Endometrium (tissue), 2 donors: ENCODE results near the gene CACNA2D3.
"Not testable (repeated sequence)": the region's sequence is repeated elsewhere in the genome, so short reads cannot be mapped to it uniquely, and the experiment has no call there.

ENCODE experiments used
- FAIRE-seq: peaks from 2 replicates; lab custom pipeline; 2012; peaks lifted over from hg19 to GRCh38; lab: Jason Lieb, UNC
- donor health status: control.
- donor health status: control.

CACNA2D3 gene

DNA sequence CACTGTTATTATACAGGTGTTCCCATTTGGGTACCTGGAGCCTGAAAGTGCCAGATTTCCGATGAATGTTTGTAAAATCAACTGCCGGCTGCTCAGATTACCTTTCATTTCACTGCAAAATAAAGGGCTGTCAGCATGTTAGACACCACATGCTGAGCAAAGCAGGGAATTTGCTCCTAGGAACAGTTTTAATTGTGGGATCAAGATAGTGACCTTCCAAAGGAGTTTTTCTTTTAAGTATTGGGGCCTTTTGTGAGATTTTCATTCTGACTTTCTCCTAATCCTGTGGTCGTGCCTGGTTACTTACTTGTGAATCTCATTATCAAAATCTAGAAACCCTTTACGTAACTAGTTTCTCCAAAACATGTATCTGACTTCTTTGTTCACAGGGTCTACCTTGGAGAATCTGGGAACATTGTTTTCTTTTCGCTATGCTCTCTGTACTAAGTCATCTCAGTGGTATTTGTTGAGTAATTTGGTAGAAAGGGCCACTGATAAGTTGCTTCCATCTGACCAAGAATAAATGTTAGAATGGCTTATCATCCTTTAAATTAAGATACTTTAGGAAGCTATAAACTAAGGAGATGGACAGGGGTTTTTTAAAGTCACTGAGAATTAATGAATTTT lies 846.3 kb downstream of the CACNA2D3 start:
- no peak for FAIRE-seq

DNA sequence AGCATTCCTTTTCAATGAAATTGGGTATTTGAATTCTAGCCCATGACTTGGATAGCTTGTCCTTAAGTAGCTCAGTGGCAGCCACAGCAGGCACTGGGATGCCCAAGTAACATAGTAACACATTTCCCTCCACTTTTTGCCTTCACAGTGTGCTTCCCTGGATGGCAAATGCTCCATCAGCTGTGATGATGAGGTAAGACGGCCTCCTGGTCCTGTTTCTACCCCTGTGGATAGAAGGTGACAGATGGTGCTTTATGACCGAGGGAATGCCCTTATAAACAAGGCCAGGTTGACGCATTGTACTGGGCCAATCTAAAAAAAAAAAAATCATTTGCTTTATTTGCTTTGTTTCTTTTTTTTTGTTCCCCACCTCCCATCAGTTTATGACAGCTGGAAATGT lies 847.3 kb downstream of the CACNA2D3 start:
- no peak for FAIRE-seq

DNA sequence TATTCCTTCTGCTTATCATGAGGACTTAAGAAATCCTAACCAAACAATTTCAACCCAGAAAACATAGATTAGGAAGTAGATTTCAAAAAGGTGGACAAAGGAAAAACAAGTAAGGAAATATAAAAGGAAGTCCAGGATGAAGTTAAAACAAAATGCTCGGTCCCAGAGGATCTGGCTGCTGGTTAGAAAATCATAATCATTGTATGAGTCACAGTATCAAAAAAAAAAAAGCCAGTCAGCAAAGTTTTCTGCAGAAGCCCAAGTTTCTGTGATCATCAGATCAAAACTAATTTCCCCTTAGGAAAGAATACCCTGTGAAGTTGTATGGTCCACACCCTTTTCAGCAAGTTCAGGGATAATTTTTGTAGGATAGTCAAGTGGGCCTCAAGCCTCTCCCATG lies 848.5 kb downstream of the CACNA2D3 start:
- peak; percentile 8 for FAIRE-seq

DNA sequence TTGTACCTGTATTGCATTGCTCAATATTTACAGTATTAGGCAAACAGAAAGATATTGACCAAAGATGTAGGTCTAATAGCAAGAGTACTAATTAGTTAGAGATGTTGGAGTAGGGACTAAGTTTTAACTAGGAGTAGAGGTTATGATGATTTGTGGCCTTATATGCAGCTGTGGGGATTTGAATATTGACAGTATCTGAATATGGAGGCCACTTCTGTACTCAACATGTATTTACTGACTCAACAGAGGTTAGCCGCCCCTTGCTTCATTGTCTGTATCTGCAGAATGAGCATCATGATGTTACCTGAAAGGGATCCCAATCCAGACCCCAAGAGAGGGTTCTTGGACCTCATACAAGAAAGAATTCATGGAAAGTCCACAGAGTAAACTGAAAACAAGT lies 855.1 kb downstream of the CACNA2D3 start:
- no peak for FAIRE-seq

DNA sequence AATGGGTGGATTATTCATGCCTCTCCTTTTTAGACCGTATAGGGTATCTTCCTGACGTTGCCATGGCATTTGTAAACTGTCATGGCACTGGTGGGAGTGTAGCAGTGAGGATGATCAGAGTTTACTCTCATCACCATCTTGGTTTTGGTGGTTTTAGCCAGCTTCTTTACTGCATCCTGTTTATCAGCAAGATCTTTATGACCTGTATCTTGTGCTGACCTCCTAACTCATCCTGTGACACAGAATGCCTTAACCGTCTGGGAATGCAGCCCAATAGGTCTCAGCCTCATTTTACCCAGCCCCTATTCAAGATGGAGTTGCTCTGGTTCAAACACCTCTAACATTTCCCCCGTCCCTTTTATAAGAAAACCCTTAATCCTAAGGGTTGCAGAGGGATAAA lies 855.6 kb downstream of the CACNA2D3 start:
- not testable (repeated sequence) for FAIRE-seq

DNA sequence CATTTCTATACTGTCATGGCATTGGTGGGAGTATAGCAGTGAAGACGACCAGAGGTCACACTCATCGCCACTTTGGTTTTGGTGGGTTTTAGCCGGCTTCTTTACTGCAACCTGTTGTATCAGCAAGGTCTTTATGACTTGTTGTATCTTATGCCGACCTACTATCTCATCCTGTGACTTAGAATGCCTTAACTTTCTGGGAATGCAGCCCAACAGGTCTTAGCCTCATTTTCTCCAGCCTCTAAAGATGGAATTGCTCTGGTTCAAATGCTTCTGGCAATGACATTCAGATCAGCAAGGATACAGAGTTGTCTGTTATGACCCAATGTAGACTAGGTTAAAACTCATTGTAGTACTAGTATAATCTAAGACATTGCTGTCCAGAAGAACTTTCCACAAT lies 860.5 kb downstream of the CACNA2D3 start:
- FAIRE-seq = no peak

DNA sequence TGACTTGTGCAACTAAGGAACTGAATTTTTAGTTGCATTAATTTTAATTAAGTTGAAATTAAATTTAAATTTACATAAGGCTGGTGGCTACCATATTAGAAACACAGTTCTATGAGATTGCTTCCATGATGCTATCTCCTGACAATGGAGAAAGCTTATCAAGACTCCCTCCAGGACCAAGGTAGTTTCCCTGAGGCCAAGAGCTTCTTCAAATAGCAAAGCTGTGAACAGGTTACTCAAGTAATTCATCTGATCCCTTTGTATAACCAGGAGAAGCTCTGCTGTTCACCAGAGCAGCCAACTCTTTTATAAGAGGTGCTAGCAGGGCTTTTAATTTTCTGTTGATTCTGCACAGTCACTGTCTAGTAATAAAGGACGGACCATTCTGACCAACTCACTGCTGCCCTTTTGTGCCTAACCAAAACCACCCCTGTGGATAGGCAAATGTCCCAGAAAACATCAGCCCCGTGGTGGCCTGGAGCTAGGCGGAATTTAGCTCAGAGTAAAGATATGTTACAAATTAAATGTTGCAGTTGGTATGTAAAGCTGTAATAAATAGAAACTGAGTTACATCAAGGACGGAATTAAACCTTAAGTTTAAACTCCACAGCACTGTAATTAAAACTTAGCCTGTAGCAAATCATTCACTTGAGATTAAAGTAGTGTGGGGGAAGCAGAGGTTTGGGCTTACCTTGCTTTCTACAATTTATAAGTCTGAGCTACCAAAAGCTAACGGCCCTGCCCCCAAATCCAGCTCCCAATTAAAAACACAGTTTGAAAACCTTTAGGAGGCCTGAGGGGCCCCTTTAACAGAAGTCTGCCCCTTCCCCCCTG lies 861.1 kb downstream of the CACNA2D3 start:
- FAIRE-seq = no peak

DNA sequence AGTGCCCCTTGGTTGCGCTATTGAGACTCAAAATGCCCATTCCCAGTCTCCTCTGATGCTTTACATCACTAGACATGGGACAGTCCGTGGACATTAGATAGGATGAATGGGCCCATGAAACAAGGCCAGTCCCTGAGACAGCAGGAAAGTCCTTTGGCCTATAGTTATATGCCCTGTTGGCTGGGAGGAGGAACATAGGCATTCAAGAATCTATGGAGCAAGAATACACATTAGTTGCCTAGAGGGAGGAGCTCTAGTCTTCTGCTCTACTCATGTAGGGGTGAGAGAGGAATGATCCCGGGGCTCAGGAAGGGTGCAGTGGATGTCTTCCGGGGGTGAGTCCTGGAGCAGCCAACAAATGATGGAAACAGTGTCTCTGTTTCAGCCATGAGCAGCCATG lies 863.5 kb downstream of the CACNA2D3 start:
- FAIRE-seq = no peak

DNA sequence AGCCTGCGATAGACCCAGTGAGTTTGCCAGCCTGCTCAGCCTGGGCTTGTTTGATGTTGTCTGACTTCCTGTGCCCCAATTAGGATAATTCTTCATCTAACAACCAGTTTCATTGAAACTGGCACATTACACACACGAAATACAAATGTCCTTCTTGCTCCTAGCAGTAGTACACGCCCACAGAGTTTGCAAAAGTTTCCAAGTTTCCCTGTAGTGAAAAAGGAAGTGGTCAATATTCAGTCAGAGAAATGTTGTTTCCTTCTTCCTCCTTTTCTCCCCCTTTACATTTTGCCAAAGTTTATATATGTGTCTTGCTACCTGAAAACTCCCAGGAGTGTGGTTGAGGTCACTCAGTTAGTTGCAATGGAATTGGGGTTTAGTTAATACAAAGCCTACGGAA lies 863.9 kb downstream of the CACNA2D3 start:
- no peak for FAIRE-seq

DNA sequence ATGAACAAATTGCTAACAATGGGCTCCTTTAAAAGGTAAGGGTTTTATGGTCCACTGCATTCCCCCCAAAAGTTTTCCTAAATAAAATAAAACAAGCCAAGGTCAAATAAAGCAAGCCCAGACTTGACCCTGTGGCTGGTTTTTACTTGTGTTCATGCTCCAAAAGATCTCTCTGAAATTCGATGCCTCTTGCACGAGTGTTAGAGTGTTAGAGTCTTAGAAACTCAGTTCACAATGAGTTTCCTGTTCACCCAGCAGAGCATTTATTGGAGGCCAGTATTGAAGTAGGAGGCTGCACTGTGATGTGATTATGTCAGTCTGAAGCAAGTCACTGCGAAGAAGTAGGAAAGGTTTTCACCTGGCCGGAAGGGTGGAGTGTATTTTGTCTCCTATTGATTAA lies 865.4 kb downstream of the CACNA2D3 start:
- no peak for FAIRE-seq

DNA sequence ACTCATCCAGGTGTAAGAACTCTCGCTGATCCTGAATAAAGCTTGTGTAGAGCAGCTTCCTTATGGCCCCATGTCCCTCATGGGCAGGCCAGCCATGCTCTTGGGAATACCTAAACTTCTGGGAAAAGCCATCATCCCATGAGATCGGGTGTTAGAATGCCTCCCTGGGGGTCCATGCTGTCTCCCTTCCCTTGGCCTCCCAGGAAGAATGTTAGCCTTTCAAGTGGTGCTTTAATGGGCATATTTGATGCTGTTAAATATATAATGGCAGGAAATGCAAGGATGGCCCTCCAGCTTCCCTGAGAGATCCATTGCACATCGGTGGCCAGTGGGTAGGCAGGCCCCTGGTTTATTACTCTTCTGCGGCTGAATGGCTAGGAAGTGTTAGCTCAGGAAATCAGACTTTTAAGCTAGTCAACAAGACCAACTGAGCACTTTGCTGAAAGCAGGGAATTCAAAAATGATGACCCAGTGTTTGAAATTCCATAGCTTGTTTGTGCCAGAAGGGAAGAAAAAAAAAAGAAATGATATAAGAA lies 866.0 kb downstream of the CACNA2D3 start:
- FAIRE-seq = no peak

DNA sequence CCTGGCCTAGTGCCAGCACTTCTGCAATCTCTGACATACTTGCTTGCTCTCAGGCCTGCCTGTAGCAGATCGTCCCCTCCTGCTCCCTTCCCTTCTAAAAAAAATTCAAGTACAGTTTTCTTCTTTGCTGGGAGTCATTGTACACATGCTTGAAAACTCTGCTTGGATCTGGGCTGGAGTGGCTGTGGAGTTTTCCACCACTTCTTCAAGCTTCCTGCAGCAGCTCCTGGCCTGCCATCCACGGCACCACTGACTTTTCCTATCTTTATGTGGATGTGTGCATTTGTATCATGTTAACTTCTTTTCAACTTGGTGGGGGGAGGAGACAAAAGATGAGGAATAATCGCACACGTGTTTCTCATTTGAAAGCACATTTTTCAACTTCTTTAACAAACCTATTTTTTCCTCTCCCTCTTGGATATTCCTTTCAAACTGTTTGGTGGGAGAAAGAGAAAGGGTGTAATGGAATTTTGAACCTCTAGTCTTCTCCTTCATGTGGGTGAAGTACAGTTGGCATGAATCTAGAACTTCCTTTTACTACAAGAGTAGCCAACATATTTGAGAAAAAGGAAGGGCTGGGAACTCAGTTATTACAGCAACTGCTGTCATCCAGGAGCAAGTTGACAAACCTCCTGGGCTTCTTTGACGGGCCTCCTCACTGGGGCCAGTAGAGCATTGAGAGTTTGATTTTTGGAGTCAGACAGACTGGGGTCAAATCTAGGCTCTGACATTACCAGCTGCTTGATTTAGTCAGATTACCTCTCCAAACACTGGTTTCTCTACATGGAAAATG lies 866.7 kb downstream of the CACNA2D3 start:
- peak; percentile 83 for FAIRE-seq

DNA sequence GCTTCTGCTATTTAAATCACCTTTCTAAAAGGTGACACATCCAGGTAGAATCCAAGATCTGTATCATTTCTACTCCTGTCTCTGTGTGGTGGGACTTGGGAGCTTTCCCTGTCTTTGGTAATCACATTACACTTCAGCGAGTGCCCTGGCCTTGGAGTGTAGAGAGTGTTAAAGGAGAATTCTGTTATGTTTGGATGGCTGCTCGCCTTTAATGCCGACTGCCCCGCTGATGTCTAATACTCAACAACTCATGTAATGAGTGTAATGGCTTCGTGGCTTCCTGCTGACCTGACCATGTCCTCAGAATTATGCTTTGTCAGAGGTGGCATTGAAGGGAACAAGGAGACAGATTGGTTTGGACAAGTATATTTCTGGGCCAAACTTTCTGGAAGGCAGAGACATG lies 871.8 kb downstream of the CACNA2D3 start:
- FAIRE-seq = no peak

DNA sequence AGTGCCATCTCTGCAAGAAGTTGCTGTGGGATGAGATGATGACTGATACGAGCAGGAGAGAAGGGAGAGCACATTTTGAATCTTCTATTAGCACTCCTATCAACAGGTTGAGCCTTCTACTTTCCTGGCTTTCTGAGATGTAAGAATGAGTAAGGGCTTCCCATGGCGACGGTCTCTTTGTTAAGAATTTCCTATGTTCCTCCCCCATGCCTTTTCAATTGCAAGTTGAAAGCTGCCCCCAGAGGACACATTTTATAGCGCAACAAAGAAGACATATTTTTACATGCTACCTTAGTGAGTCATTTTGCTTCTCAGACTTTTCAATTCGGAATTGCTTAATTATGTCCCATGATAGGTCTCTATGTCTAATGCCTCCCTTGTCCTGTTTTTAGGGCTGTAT lies 876.8 kb downstream of the CACNA2D3 start:
- FAIRE-seq = peak; percentile 68

DNA sequence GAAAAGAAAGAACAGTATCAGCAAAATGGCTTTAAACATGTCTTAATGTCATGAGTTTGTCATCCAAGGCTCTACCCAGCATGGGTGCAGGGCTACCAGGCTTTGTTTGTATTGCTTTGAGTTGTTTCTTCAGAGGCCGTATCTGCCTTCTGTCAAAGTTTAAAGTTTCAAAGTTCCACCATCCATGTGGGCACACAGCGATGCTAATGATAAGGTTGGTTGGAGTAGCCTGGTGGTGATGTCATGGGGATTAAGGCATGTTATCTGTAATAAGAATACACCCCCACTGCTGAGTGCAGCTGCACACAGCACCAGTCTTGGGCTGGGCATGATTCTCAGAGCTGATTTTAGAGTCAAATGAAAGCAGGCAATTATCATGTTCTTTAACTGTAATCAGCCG lies 877.5 kb downstream of the CACNA2D3 start:
- no peak for FAIRE-seq

DNA sequence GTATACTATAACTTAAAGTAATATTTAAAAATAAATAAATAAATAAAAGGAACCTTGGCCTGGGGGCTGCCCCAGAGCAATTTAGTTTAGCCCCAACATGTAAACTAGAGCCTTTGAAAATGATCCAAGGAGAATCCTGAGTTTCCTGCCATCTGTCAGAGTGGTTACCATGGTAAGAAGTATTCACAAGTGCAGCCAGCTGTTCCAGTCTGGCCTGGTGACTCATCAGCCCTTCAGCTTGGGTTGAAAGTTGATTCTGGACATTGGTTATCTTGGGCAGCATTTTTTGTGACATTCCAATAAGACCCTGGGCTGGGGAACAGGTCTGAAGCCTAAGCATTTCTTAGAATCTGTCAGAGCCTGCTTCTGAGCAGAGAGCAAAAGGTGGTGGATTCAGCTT lies 878.2 kb downstream of the CACNA2D3 start:
- no peak for FAIRE-seq

DNA sequence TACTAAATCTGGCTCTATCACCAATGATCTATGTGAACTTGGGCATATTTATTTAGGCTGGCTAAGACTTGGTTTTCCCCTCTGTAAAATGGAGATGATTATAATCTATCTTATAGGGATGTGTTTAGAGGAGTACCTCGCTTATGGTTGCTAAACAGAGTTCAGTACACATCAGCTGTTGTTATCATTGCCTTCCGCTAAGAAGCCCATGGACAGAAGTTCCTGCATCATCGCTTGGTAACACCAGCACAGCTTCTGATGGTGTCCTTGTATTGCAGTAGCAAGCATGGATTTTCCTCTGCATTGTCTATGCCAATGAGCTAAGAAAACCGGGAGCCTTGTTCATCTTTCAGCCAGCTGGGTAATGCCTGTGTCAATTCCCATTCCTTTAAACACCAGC lies 878.6 kb downstream of the CACNA2D3 start:
- FAIRE-seq = no peak

DNA sequence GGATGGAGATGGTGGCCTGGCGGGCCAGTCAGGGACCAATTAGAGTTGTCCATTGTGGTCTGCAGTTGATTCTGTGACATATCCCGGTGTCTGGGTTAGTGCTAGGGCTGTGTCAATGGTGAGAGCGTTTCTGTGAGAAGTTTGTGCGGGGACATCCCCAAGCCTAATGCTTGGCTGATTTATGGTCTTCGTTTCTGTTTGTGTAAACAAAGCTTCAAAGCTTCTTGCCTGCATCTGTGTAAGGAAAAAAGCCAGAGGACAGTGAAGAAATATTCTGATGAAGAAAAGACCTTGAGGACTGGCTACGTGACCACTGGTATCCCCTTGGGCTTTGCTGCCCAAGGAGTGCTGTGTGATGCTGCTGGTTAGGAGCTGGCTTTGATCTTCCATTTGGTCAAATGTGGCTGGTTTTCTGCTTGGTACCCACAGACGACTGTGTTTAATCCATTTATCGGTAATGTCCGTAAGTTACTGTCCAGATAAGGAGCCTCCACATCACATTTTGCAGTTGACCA lies 880.1 kb downstream of the CACNA2D3 start:
- FAIRE-seq = no peak

DNA sequence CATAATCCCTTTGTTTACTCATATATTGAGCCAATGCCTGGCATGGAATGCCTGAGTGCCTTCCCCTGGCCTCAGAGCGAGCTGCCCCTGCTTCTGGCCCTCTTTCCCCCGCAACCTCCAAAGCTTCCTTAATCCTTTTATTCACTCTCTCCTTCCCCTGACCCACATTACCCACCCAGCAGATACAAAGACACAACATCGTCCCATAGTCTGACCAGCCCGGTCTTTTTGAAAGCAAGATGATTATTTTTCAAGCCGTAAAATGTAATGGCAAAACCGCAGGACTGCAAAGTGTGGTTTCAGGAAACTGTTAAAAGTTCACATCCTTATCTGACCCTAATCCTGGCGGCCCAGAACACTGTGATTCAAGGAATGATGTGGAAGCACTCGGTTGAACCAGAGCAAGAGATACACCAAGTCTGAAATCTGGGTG lies 883.9 kb downstream of the CACNA2D3 start:
- no peak for FAIRE-seq

DNA sequence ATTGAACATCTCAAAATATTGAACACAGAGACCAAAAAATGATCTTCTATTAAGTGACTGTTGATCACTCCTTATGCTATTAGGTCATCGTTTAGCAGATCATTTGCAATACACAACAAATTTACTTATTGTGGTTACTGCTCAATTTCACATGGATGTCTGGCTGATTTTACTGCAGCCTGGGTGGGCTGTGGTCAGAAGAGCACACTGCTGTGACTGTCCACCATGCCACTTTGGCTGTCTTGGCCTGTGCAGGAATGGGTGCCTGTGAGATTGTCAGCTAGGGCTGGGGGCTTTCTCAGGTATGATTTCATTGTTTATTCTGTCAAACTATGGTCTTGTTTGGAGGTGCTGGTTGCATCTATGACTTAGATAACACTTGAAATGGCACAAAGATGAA lies 885.6 kb downstream of the CACNA2D3 start:
- no peak for FAIRE-seq

DNA sequence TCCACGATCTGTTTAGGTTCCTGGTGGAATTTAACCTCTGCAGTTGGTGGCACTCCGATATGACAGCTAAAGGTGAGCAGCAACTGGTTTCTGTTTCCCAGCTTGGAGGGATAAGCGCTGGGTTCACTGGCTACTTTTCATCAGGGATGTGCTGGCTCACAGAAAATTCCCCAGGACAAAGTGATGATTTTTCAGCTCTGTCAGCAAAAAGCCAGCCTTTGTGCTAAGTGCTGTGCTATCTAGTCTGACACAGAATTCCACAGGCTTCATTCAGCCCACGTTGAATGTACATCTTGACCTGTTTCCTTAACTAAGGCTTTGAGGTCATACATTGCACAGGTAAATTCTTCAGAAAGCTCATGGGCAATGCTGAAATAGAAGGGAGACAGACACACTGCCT lies 887.0 kb downstream of the CACNA2D3 start:
- FAIRE-seq = no peak

DNA sequence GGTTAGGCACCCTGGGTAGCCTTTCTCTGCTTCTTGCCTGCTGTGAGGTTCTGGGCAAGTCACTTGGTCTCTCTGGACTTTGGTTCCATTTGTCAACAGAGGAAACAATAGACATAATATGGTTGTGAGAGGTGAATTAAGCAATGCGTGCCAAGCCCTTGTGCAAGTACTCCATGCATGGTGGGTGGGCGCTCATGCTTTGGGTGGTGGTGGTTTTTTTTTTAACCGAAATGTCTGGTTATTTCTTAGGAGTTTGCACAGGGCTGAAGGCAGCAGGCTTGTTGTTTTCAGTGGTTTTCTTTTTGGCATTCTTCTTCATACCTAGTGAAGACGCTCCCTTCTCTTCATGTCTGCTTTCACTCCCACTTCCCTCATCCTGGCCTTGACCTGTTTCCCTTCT lies 889.7 kb downstream of the CACNA2D3 start:
- FAIRE-seq = no peak
